Vagina (tissue), 2 donors: ENCODE measurements around the gene SLC5A2.

Experiments
- POLR2AphosphoS5 ChIP-seq, 2 donors: sonication (generic); formaldehyde crosslinking; IDR thresholded peaks; one replicate each; pipeline ENCODE4 v1.9.0; 2017; ENCODE audit warnings: antibody characterized with exemption in 2 of 2, mild to moderate bottlenecking in 2 of 2, low read depth in 1 of 2; ENCODE audit not compliant: insufficient read depth in 1 of 2
- TF ChIP-seq, protein P1 (sequence below), 3 experiments: fragments of 450-650 bp in 2 of 3; fragments of 200-600 bp in 1 of 3; sonication (generic) in 1 of 3; IDR thresholded peaks; one replicate each; pipeline ENCODE4 v1.5.1; 2017 to 2019; ENCODE audit warnings: antibody characterized with exemption in 3 of 3, mild to moderate bottlenecking in 2 of 3, moderate library complexity in 2 of 3

- TF ChIP-seq, protein P1, sequence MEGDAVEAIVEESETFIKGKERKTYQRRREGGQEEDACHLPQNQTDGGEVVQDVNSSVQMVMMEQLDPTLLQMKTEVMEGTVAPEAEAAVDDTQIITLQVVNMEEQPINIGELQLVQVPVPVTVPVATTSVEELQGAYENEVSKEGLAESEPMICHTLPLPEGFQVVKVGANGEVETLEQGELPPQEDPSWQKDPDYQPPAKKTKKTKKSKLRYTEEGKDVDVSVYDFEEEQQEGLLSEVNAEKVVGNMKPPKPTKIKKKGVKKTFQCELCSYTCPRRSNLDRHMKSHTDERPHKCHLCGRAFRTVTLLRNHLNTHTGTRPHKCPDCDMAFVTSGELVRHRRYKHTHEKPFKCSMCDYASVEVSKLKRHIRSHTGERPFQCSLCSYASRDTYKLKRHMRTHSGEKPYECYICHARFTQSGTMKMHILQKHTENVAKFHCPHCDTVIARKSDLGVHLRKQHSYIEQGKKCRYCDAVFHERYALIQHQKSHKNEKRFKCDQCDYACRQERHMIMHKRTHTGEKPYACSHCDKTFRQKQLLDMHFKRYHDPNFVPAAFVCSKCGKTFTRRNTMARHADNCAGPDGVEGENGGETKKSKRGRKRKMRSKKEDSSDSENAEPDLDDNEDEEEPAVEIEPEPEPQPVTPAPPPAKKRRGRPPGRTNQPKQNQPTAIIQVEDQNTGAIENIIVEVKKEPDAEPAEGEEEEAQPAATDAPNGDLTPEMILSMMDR (IDR thresholded peaks at IDR 0.05): no peak
- TF ChIP-seq POLR2AphosphoS5 (IDR thresholded peaks at IDR 0.05; ENCODE audit: insufficient read depth in 1 of 2, low read depth in 1 of 2): no peak
Measured at GRCh38 chr16:31532896-31533295, 50.0 kb downstream of the SLC5A2 start.
